ENCODE measurements around the gene LARGE1. TPM values are rescaled to one million over a fixed set of nuclear protein-coding genes. Genes with fewer than 3 reads are reported as not detected.

The LARGE1 gene
- total and polyA plus RNA-seq, 2 of the 8 experiments (the other 6 are each of a cell fraction or from before 2014, with no cell fraction given): 43.7 to 83.0 TPM

DNA sequence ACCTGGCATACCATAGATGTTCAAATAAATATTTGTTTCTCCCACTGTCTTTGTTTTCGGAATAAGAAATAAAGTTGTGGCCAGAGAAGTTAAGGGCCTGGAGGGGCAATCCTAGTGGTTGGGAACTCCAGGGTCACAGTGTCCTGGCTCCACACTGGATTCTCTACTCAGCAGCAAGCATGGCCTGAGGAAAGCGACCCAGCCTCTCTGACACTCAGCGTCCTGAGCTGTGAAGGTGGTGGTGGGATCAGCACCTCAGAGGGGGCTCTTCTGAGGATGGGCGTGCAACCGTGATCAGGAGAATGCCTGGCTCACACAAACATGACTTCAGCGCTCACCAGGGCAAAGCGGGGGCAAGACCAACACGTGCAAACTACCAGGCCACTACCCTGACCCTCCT, 59.9 kb downstream of the LARGE1 start:
- no peaks in the 10 kb centered on the region; the same call in 1 of the 2 replicates for H3K23me2 ChIP-seq (ENCODE audit: low read depth, low read length)
- H2AK5ac ChIP-seq (ENCODE audit: low read depth, low read length): no peak overlapping the region
- no peak overlapping the region for H4K91ac ChIP-seq (replicated peaks; ENCODE audit: insufficient read length, low read length)
- H2BK5ac ChIP-seq (ENCODE audit: low read depth, low read length): peak overlapping the region; percentile 50
- H3K56ac ChIP-seq (replicated peaks; ENCODE audit: insufficient read length, low read depth, low read length): no peak overlapping the region
- H2BK20ac ChIP-seq (ENCODE audit: low read length): no peak overlapping the region
- H2BK15ac ChIP-seq (ENCODE audit: low read length): peak overlapping the region; percentile 61; the same call in 1 of the 2 replicates
- no peak overlapping the region for H3K4me2 ChIP-seq (ENCODE audit: insufficient read depth in 1 of 2, low read depth in 2 of 2, low read length in 2 of 2)
- no peak overlapping the region for H3K9ac ChIP-seq (replicated peaks in 1 of 4; ENCODE audit: extremely low read depth in 1 of 4, low read depth in 3 of 4, low read length in 3 of 4)
- peaks cover 20 to 98% of the 10 kb centered on the region in 2 experiments for H3K79me2 ChIP-seq (ENCODE audit: control insufficient read depth in 1 of 2, insufficient read depth in 2 of 2, low read length in 2 of 2)
- H3K4me3 ChIP-seq (ENCODE audit: extremely low read depth in 1 of 4, insufficient read depth in 2 of 4, low read depth in 3 of 4, low read length in 4 of 4): no peak overlapping the region
- 82% methylated on average over 8 of the region's 8 CpGs; no CpG with 5 or more reads in 1 of the 2 experiments for WGBS, 2 experiments (ENCODE audit: extremely low coverage in 1 of 2, insufficient coverage in 1 of 2, insufficient read length in 1 of 2, insufficient replicate concordance in 2 of 2, low coverage in 1 of 2, low lambda C conversion rate in 2 of 2, missing lambda C conversion rate in 1 of 2)
- peaks cover 10 to 17% of the 10 kb centered on the region in 2 experiments for H4K20me1 ChIP-seq (replicated peaks in 1 of 2; ENCODE audit: control insufficient read depth in 1 of 2, insufficient read depth in 2 of 2, low read length in 2 of 2)
- H3K27me3 ChIP-seq (replicated peaks in 1 of 4; ENCODE audit: control insufficient read depth in 3 of 4, extremely low read depth in 1 of 4, insufficient read depth in 3 of 4, low read length in 3 of 4): no peaks in the 10 kb centered on the region
- DNase-seq (ENCODE audit: low read depth in 1 of 2, low spot score in 2 of 2) (no peak), FAIRE-seq (no peak)
- no peak overlapping the region for H3K4ac ChIP-seq (replicated peaks; ENCODE audit: insufficient read length, low read depth, low read length)
- H3K9me3 ChIP-seq (ENCODE audit: insufficient read depth in 2 of 2, low read depth in 1 of 2, low read length in 1 of 2): no peaks in the 10 kb centered on the region
- H3K36me3 ChIP-seq (ENCODE audit: control insufficient read depth in 2 of 4, insufficient read depth in 4 of 4, low read length in 3 of 4): 0 out of 8 replicates have a peak, but pooled peaks cover 0 to 5% (median 0%) of the 10 kb centered on the region in 4 experiments
- no peak overlapping the region for H3K23ac ChIP-seq (ENCODE audit: insufficient read length)
- ChIA-PET POLR2A (ENCODE audit: partially characterized antibody) (interaction anchor here (1.3 to 1.7 kb wide), 2 partner anchors 9 to 12 kb away, joined by 3 to 5 read pairs; no protein-coding TSS in a partner anchor), CTCF (ENCODE audit: partially characterized antibody) (no interaction called here)
- H3K4me1 ChIP-seq (replicated peaks in 1 of 4; ENCODE audit: control insufficient read depth in 3 of 4, insufficient read depth in 4 of 4, low read length in 3 of 4): peaks cover 0 to 14% (median 9%) of the 10 kb centered on the region in 4 experiments; a peak in 5 of 7 replicates
- H4K5ac ChIP-seq (ENCODE audit: insufficient read length, low read depth, low read length): no peak overlapping the region
- no peak overlapping the region for H4K8ac ChIP-seq (ENCODE audit: extremely low read depth, insufficient read depth, low read length)
- H2BK120ac ChIP-seq (replicated peaks; ENCODE audit: low read depth, low read length): no peak overlapping the region
- peak overlapping the region; percentile 58; the same call in 1 of the 2 replicates for H3K27ac ChIP-seq (ENCODE audit: low read depth, low read length)
- H2AFZ ChIP-seq (ENCODE audit: low read length): no peak overlapping the region
- H3K18ac ChIP-seq (ENCODE audit: extremely low read depth, low read length): 0 out of 2 replicates have a peak overlapping the region, but pooled peaks have one; percentile 34
- peaks cover 20% of the 10 kb centered on the region for H3K79me1 ChIP-seq (ENCODE audit: low read depth, low read length)
- H2BK12ac ChIP-seq (ENCODE audit: low read depth, low read length): peak overlapping the region; percentile 22; the same call in 1 of the 2 replicates
- no peak overlapping the region for H3K14ac ChIP-seq (ENCODE audit: insufficient read length)
- TF ChIP-seq JUND (IDR thresholded peaks at IDR 0.05; ENCODE audit: low read length): no peak
- TF ChIP-seq POLR2AphosphoS5 (IDR thresholded peaks at IDR 0.05; ENCODE audit: low read depth, low read length): no peak
- TF ChIP-seq CTBP2 (IDR thresholded peaks at IDR 0.05; ENCODE audit: borderline replicate concordance, insufficient read depth, insufficient read length, low read length): no peak
- TF ChIP-seq CBX8 (IDR thresholded peaks at IDR 0.05; ENCODE audit: borderline replicate concordance, low read depth, low read length): no peak
- TF ChIP-seq, protein P1, sequence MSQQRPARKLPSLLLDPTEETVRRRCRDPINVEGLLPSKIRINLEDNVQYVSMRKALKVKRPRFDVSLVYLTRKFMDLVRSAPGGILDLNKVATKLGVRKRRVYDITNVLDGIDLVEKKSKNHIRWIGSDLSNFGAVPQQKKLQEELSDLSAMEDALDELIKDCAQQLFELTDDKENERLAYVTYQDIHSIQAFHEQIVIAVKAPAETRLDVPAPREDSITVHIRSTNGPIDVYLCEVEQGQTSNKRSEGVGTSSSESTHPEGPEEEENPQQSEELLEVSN (IDR thresholded peaks at IDR 0.05): no peak
- TF ChIP-seq TEAD4 (IDR thresholded peaks at IDR 0.05; ENCODE audit: low read depth, low read length): no peak
- no peak for TF ChIP-seq SP1 (IDR thresholded peaks at IDR 0.05; ENCODE audit: low read depth, low read length)
- no peak for TF ChIP-seq NANOG (IDR thresholded peaks at IDR 0.05; ENCODE audit: insufficient read depth, low read depth, low read length, poor library complexity, severe bottlenecking)
- no peak for TF ChIP-seq ZNF274 (IDR thresholded peaks at IDR 0.05; ENCODE audit: borderline replicate concordance, extremely low read depth, low read length)
